ENCODE measurements around the gene LRMDA.

The LRMDA gene

DNA sequence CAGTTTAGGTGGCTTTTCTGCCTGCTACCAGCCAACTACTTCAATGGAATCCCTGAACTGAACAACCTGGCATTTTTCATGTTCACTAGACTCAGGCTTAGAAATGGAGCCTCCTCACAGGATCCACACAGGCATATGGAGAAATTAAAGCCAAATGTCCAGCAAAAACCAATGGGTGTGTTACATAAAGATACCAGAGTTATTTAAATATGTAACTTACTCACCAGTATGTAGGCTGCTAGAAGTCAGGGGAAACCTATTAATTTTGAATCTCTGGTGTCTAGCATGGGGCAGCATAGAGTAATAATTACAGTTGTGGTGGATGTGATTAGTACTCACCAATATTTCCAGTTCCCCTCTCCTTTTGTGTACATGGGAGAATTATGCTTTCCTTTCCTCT, 383.6 kb downstream of the LRMDA start:
- TF ChIP-seq, protein P1, sequence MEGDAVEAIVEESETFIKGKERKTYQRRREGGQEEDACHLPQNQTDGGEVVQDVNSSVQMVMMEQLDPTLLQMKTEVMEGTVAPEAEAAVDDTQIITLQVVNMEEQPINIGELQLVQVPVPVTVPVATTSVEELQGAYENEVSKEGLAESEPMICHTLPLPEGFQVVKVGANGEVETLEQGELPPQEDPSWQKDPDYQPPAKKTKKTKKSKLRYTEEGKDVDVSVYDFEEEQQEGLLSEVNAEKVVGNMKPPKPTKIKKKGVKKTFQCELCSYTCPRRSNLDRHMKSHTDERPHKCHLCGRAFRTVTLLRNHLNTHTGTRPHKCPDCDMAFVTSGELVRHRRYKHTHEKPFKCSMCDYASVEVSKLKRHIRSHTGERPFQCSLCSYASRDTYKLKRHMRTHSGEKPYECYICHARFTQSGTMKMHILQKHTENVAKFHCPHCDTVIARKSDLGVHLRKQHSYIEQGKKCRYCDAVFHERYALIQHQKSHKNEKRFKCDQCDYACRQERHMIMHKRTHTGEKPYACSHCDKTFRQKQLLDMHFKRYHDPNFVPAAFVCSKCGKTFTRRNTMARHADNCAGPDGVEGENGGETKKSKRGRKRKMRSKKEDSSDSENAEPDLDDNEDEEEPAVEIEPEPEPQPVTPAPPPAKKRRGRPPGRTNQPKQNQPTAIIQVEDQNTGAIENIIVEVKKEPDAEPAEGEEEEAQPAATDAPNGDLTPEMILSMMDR (IDR thresholded peaks at IDR 0.05; ENCODE audit: insufficient read depth, low read depth, low read length, missing control alignments), result no peak
- DNase-seq (ENCODE audit: low read depth), result no peak
- H3K4me3 ChIP-seq (ENCODE audit: low read depth, low read length), result no peak overlapping the region

DNA sequence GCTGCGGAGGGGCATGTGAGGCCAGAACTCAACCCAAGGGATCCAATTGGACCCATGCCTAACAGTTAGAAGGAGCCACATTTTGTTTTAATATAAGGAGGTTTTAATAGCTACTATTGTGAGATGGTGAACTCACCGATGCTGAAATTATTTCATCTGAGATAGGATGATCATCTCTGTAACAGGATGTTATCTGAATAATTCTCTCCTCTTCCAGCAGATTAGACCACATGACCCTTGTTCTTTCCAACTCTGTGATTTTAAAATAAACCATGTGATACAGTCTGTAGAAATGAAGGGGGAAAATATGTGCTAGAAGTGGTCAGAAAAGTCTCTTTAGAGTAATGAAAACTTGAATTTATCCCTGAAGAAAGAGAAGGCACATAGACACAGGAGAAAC, 385.8 kb downstream of the LRMDA start:
- DNase-seq (ENCODE audit: low read depth), result no peak
- TF ChIP-seq, protein P1 (IDR thresholded peaks at IDR 0.05; ENCODE audit: insufficient read depth, low read depth, low read length, missing control alignments), result no peak
- no peak overlapping the region for H3K4me3 ChIP-seq (ENCODE audit: low read depth, low read length)

DNA sequence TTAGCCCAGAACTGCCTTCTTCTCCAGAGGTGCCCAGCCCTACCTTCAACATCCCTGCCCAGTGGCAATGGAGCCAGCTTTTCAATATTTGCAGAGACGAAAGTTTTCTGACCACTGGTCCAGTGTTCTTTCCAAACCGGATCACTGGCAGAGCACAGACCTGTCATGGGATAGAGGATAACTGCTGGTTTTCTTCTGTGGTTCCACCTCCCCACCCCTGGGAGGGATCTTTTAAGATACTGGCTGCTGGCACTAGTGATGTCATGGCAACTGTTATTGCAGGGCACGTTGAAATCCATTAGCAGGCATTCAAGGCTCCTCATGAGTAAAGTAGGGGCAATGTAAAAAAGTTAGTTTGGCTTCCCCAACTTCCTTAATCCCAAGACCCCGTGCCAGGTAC, 387.1 kb downstream of the LRMDA start:
- H3K4me3 ChIP-seq (ENCODE audit: low read depth, low read length), result no peak overlapping the region
- TF ChIP-seq, protein P1 (IDR thresholded peaks at IDR 0.05; ENCODE audit: insufficient read depth, low read depth, low read length, missing control alignments), result no peak
- DNase-seq (ENCODE audit: low read depth), result no peak

DNA sequence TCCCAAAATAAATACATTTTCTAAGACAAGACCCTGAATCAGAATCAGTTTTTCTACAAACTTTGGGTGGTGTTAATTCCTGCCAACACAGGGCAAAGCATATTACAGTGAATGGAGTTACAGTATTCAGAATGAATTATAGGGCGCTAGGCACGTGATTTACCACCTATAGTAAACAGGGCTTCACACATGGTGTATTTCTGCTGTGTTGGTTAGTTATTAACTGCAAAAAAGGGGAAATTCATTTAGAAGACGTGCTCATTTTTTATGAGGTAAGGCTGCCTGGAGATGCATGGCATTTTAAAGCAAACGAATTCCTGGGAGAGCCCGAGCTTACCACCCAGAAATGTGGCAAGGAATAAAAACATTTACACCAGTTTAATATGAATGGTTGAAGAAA, 393.8 kb downstream of the LRMDA start:
- no peak for DNase-seq (ENCODE audit: low read depth)
- no peak overlapping the region for H3K4me3 ChIP-seq (ENCODE audit: low read depth, low read length)
- TF ChIP-seq, protein P1 (IDR thresholded peaks at IDR 0.05; ENCODE audit: insufficient read depth, low read depth, low read length, missing control alignments), result no peak

DNA sequence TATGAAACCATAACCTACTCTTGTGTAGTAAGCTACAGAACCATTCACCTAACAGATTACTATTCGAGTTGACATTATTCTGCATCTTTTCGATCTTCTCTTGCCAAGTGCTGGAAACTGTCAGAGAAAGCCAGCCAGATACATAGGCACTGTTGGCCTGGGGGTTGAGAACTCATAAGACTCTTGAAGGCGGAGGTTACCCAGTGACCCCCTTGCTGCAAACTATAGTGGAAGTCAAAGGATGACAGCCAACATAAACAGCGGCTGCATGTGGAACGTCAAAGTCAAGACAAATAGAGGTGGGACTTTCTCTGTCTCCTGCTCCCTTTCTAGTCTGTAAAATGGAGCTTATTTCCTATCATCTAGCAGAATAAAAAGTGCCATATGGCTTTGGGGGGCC, 394.2 kb downstream of the LRMDA start:
- no peak overlapping the region for H3K4me3 ChIP-seq (ENCODE audit: low read depth, low read length)
- no peak for DNase-seq (ENCODE audit: low read depth)
- TF ChIP-seq, protein P1 (IDR thresholded peaks at IDR 0.05; ENCODE audit: insufficient read depth, low read depth, low read length, missing control alignments), result no peak

DNA sequence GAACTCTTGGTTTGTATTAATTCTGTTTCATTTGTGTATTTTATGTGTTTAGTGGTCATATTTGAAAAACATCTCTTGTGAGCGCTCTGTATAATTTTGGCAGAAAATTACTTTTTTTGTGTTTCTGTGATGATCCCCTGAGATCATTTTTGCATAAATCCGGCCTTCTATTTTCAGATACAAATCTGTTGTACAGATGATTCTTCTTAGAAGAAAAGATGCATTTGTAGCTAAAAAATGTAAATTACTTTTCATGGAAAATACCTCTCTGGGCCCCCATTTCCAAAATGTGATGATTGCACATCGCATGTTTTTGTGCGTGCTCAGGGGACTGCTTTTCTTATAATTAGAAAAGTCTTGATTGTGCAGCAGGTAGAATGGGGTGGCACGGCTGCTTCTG, 395.4 kb downstream of the LRMDA start:
- no peak overlapping the region for H3K4me3 ChIP-seq (ENCODE audit: low read depth, low read length)
- TF ChIP-seq, protein P1 (IDR thresholded peaks at IDR 0.05; ENCODE audit: insufficient read depth, low read depth, low read length, missing control alignments), result no peak
- no peak for DNase-seq (ENCODE audit: low read depth)

DNA sequence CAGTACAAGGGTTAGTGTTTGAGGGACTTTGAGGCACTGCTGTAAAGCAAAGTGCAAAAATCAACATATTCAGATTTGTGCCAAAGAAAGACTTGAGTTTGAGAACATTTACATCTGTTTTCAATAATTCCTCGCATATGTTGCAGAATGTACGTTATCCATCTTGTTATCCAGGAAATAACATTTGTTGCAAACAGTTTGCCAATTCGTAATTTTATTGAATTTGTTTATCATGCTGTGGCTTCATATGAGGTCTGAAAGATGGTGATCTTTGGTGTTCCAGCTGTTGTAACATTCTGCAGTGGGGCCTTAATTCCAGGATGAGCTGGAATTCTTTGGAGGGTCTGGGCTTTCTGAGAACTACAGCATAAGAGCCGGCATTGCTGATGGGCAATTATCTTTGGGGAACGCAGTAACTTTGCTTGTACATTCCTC, 396.2 kb downstream of the LRMDA start:
- TF ChIP-seq, protein P1 (IDR thresholded peaks at IDR 0.05; ENCODE audit: insufficient read depth, low read depth, low read length, missing control alignments), result no peak
- no peak overlapping the region for H3K4me3 ChIP-seq (ENCODE audit: low read depth, low read length)
- DNase-seq (ENCODE audit: low read depth), result no peak
